OCI-LY1 (cell line): ENCODE data around the gene U2SURP.

ENCODE experiments used
- EZH2 ChIP-seq: fragments of 200-600 bp; sonication (generic), shearing (Covaris generic); IDR thresholded peaks from 2 replicates; pipeline ENCODE4 v1.8.0; 2017; ENCODE audit warnings: borderline replicate concordance, mixed run types, mild to moderate bottlenecking, antibody characterized with exemption, low read length, moderate library complexity, mixed read lengths
- TF ChIP-seq, protein P1 (sequence below): fragments of 200-600 bp; sonication (generic), shearing (Covaris generic); IDR thresholded peaks from 2 replicates; pipeline ENCODE4 v1.5.1; 2017; ENCODE audit warnings: mild to moderate bottlenecking, antibody characterized with exemption, low read length, moderate library complexity, mixed read lengths

DNA sequence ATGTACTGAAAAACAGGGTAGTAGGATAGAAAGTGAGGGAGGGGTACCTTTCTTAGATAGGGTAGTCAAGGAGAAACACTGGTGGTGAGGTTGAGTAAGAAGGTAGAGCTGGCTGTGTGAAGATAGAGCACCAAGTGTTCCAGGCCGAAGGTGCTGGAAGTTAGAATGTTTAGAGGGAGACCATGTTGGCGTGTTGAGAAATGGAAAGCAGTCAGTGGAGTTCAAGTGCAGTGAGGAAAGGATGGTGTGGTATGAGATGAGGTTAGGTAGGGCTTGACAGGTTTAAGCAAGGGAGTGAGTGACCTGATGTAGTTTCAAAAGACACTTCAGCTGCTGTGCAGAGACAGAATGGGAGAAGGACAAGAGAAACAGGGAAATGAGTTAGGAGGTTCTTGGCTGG, 64.0 kb downstream of the U2SURP start:
- TF ChIP-seq, protein P1, sequence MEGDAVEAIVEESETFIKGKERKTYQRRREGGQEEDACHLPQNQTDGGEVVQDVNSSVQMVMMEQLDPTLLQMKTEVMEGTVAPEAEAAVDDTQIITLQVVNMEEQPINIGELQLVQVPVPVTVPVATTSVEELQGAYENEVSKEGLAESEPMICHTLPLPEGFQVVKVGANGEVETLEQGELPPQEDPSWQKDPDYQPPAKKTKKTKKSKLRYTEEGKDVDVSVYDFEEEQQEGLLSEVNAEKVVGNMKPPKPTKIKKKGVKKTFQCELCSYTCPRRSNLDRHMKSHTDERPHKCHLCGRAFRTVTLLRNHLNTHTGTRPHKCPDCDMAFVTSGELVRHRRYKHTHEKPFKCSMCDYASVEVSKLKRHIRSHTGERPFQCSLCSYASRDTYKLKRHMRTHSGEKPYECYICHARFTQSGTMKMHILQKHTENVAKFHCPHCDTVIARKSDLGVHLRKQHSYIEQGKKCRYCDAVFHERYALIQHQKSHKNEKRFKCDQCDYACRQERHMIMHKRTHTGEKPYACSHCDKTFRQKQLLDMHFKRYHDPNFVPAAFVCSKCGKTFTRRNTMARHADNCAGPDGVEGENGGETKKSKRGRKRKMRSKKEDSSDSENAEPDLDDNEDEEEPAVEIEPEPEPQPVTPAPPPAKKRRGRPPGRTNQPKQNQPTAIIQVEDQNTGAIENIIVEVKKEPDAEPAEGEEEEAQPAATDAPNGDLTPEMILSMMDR: no peak
- no peak for TF ChIP-seq EZH2
